ENCODE results near the gene ARID5B. TPM values are rescaled to one million over a fixed set of nuclear protein-coding genes. Genes with fewer than 3 reads are reported as not detected.

The ARID5B gene
- polyA plus RNA-seq, 4 donors, result 45.0 to 57.3 (median 51.7) TPM

DNA sequence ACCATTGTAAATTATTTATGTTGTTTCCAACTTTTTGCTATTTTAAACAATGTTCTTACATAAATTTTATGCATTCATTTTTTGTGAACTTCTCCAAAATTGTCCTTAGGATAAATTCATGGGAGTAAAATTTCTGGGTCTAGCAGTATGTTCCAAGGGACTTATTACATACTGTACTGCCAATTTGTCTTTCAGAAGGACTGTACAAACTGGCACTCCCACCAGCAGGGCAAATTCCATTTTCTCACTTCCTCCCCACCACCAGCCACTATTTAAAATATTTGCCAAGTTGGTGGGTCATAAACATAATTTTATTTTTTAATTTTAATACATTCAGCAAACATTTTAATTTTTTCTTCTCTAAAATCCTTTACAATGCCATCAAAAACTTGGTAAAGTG is 13.7 kb upstream of the ARID5B start:
- no peak for DNase-seq (ENCODE audit: low read depth in 4 of 4, low spot score in 2 of 4)

DNA sequence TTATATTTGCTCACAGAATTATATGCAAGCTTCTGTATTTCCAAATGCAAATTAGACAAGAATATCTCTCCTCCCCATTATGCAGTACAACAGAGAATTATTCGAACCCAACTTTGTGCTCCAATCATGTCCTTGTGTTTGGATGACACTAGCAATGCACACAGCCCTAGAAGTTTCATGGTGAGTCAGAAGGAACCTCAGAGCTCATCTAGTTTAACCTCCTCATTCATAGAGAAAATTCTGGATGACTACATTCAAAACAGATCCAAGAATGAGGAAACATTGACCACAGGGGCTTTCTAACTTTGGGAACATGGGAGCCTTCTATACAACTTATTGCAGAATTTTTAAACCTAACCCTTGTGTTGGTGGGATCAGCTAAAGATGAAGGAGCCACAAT is 12.8 kb upstream of the ARID5B start:
- no peak for DNase-seq (ENCODE audit: low read depth in 4 of 4, low spot score in 2 of 4)

DNA sequence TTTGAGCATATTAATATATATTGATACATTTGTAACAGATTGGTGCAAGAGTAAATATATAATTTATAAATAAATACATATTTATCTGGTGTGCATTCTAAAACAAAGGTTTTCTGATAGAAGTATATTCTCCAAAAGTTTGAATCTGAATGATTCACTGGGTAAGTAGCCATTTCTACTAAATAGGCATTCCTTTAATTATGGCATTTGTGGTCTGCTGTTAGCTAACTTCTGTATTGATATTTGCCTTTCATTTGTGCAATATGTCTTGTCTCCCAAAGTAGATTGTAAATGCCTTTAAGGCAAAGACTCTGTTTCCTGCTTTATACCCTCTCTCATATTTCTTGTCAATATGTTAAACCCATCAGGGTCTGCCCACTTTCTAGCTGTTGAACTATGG is 11.1 kb upstream of the ARID5B start:
- DNase-seq (ENCODE audit: low read depth in 4 of 4, low spot score in 2 of 4), result no peak

DNA sequence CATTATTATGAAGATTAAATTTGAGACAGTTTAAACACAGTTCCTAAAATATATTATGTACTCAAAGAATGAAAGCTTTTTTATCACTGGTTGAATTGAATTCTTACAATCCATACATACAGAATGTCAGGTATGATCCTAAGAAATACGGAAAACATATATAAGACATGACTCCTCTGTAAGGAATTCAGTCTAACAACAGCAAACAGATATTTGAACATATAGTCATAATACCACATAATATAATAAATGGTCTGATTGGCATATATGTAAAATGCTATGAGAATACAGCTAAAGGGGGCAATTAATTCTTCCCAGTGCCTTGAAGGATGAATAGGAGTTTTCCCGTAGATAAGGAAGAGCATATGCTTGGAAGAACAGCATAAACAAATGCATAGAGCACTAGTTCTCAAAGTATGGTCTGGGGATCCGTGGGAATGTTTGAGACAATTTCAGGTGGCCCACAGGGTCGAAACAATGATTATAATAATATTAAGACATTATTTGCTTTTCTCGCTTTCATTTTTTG is 10.6 kb upstream of the ARID5B start:
- no peak for DNase-seq (ENCODE audit: low read depth in 4 of 4, low spot score in 2 of 4)

DNA sequence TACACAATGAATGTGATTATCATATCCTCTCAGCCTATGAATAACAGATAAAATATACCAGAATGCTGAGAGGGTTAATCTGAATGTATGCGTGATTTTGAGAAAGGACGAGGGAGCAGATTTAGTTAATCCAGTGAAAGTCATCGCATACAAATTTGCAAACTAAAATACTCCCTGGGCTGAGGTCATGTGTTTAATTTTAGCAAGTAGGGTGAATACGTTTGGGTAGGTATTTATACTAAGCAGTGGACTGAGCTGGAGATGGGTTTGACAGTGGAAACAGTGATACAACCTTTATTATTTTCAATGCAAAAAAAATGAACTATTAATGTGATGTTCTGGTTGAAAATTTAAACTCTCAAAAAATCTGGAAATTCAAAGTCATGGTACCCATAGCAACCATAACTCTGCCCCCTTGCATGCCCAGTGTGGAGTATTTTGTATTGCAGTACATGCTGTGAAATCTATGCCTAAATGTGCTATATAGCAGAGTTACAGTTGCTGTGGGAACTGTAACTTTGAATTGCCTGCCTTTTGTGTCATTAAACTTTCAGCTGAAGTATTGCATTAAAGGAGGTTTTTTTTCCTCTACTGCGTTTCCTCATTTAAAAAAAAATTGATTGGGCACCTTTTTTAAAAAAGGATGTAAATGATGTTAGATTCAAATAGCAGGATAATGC is 9.5 kb upstream of the ARID5B start:
- no peak for DNase-seq (ENCODE audit: low read depth in 4 of 4, low spot score in 2 of 4)

DNA sequence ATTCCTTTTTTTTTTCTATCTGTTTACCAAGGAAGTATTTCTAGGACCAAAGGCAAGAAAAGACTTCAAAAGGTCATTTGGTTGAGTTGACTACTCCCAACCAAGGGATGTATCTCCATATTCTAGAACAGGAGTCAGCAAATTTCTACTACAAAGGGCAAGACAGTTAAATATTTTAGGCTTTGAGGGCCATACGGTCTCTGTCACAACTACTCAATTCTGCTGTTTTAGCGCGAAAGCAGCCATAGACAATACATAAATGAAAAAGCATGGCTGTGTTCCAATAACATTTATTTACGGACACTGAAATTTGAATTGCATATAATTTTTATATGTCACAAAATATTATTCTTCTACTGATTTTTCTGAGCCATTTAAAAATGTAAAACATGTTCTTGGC is 8.5 kb upstream of the ARID5B start:
- no peak for DNase-seq (ENCODE audit: low read depth in 4 of 4, low spot score in 2 of 4)

DNA sequence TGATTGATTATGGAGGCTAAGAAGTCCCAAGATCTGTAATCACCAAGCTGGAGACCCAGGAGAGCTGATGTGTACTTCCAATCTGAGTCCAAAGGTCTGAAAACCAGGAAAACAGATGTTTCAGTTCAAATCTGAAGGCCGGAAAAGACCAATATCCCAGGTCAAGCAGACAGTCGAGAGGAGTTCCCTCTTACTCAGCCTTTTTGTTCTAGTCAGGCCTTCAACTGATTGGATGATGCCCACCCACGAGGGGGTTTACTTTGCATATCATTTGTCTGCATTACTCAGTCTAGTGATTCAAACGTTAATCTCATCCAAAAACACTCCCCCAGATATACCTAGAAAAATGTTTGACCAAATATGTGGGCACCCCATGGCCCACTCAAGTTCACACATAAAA is 7.4 kb upstream of the ARID5B start:
- no peak for DNase-seq (ENCODE audit: low read depth in 4 of 4, low spot score in 2 of 4)

DNA sequence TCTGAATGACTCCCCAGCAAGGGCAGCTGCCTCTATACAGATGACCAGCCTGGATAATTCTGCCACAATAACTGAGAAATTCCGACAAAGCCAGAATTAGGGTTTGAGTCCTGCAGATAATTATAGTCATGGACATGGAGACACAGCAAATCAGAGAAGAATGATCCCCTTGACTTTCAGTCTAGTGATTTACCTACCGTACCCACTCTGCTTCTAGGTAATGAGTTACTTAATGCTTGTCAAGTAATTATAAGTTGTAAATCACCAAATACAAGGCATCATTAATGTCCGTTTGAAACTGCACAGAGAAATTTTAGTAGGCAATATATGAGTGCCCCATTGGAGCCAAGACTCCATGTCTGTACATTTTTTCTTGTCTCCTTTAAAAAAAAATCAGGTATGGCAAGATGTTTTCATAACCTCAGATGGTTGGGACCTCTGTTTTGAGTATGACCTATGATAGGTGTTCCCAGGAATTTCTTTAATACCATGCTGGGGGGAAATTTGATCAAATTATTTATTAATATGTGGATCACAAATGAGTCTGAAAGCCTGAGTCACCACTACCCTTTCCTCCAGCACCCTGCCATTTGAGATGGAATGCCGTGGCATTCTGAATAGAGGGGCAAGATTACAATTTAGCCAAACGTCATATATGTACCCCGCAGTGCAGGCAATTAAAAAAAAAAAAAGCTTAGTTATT is 5.5 kb upstream of the ARID5B start:
- DNase-seq (ENCODE audit: low read depth in 4 of 4, low spot score in 2 of 4), result no peak

DNA sequence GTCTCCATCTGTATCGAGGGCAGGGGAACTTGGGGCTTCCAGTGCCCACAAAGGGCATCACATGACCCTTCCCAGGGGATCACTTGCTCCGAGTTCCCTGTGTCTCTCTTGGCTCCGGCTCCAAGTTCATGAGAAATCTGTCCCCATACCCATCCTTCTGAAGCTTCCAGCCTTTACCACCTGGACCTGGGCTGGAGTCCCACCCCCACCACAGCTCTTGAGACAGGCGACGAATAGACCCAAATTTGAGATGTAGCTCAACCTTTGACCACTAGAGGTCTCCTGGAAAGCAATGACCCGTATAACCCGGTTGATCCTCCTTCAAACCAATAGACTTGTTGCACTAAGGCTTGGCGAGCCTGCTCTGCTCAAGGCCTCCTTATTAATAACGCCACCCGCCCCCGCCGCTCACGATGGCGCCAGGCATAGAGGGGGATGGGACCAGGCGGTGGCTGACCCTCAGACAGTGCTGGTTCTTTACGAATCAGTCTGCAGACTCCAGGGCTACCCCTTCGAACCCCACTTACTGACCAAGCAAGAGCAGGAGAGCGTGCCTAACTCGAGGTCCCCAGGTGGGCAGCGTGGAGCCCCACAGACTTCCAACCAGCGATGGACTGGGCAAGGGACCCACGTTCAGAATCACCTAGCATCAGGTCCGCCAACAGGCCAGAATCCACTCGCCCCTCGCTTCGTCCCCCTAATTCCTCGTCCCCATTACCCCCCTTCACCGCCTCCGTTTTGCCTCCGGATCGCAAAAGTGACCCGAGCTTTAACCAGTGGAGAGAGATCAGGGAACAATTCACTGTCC is 4.4 kb upstream of the ARID5B start:
- no peak for DNase-seq (ENCODE audit: low read depth in 4 of 4, low spot score in 2 of 4)

DNA sequence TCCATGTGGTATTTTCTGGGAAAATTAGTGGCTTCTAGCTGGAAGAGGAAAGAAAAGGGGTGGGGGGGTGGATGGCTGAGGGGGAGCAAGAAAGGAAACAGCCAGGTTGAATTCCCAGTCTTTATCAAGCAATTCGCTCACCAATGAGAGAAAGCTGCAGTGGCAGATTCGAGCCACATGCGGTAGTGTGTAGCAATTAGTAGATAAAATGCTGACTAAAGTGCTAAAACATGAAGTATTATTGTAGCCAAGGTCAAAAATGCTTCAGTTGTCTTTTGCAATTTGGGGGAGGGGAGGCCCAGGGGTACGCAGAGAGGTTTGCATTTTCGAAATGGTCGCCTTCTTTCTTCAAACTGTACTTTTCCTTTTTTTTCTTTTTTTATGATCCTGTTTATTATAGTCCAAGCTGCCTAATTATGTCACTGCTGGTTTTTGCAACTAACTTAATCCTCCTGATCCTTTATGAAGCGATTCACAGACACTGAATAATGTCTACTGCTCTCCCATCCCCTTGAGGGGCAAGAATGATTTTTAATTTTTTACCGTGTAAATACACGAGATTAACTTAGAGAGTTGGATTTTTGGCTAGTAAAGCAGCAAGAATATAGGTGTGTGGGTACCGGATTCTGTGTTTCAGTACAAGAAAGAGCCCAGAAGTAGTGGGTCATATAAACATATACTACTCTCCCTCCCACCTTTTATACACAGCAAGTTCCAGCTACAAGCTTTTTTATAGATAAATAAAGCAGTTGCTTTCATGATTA is 3.6 kb upstream of the ARID5B start:
- no peak for DNase-seq (ENCODE audit: low read depth in 4 of 4, low spot score in 2 of 4)

DNA sequence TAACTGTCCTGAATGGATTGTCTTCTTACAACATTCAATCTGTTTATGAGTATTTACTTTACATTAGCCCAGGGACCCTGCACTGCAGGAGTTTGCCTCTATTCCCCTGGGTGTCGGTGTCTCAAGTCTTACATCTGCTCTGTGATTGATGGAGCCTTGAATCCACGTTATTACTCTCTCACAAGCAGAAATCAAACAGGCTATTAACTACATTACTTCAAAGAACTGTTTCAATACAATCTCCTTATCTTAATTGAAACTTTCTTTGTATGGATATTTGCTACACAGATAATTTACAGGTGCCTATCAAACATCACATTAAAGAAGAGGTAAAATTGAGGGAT is 3.1 kb upstream of the ARID5B start:
- DNase-seq (ENCODE audit: low read depth in 4 of 4, low spot score in 2 of 4), result no peak

DNA sequence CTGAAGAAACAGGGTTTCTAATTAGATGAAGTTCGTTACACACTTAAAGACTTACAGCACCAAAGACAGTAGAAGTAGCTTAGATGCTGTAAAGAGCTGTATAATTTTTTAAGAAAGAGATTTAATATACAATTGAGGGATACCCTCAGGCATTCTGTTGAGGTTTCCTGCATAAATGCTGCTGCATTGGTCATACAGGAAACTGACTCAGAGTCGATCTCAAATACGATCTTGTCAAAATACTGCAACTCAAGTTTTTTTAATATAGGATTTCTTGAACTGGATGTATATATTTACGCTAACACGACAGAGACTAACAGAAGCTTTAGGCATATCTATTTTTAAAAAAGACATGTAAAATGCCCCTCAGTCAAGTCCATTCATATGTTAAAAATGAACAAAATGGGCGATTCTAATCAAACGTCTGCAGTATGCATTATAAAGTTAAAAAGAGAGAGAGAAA is 2.4 kb upstream of the ARID5B start:
- DNase-seq (ENCODE audit: low read depth in 4 of 4, low spot score in 2 of 4), result no peak

DNA sequence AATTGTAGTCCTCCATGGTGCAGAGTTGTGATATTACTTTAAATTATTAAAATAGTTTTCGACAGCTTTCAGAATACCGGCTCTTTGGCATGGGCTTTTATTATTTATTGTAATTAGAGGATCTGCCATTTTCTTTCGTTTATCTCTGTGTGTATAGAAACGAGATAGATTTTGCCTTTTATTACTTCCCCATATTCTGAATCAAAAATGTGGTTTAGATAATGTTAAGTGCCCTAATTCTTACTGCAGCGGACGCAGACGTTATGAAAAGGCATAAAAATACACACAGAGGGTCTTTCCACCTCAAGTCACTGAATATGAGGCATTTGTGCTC is 1.9 kb upstream of the ARID5B start:
- DNase-seq (ENCODE audit: low read depth in 4 of 4, low spot score in 2 of 4), result no peak

DNA sequence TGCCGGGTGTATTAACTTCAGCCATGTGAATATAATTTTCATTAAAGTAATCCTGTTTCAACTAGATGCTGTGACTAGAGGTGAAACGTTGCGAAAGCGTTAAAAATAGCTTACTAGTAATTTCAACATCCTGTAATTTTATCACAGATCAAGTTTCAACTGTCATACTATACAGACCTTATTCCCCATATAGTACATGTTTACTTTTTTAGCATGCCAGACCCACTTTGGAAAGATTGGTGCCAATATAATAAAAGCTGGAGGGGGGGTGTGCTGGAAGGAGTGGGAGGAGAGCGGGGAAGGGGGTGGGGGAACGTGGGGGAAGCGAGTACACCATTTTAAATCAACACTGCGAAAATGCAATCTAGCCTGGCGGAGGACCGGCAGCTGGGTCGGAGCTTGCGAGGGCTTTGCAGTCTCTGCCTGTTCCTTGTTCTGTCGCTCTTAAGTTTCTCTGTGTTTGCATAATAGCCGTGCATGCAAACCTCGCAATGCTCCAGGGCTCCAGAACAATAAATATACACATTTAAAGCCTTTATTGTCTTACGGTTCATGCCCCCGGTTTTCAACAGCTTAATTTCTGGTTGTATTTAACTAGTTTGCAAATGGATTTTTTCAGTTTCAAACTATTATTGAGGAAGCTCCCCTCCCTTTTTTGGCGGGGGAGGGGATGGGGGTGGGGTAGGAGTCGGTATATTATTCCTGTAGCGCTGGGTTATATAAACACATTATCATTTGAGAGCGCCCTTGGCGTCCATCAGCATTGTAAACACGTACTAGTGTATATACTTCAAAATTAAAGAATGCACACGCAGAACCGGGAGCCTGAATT is 1.3 kb upstream of the ARID5B start:
- DNase-seq (ENCODE audit: low read depth in 4 of 4, low spot score in 2 of 4), result no peak

DNA sequence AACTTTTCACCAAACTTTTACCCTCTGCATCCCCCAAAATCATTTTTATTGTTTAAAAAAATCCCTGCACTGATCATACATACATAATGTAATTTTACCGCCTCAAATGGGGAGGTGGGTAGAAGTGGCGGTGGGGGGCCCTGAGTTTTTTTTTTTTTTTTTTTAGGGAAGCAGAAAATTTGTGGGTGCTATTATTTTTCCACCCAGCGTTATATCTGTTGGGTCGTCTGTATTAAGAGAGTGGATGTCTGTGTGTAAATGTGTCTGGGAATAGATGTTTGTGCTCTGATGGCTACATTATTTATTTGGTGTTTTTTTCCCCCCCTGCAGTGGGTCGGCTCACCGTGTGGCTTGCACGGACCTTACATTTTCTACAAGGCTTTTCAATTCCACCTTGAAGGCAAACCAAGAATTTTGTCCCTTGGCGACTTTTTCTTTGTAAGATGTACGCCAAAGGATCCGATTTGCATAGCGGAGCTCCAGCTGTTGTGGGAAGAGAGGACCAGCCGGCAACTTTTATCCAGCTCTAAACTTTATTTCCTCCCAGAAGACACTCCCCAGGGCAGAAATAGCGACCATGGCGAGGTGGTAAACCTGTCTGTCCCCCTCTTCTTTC is 438 bp downstream of the ARID5B start:
- DNase-seq (ENCODE audit: low read depth in 4 of 4, low spot score in 2 of 4), result no peak

DNA sequence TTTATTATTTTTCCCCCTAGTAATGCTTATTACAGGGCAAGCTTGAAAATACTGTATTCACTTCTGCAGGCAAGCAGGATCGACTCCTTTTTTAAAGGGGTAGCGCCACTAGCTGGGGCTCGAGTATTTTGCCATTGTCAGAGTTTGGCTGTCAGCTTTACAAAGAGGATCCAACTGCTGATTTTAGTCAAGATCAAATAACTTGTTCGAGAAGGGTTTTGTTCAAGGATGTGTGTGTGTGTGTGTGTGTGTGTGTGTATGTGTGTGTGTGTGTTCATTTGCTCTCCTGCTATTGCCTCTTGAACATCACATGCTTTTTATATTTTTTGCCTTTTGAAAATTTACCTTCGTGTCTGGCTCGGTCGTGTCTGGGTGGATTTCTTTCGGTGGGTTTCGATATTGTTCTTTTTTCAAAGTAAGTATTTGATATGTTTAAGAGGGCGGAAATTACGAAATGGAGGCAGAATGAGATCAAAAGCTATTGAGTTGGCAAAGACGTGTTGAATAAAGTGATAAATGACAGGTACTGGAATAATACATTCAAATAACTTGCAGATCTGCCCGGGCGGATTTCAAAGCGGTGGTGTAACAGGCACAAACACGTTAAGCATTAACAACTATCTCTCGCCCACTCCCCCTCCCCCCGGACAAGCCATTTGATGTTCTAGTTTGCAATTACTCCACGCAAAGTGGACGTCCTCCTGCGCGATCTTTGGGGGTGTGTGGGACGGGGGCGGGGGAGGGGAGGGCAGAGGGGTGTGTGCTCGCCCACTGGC is 1.1 kb downstream of the ARID5B start:
- peak in 1 of 4 donors; percentile 77 for DNase-seq (ENCODE audit: low read depth in 4 of 4, low spot score in 2 of 4)

DNA sequence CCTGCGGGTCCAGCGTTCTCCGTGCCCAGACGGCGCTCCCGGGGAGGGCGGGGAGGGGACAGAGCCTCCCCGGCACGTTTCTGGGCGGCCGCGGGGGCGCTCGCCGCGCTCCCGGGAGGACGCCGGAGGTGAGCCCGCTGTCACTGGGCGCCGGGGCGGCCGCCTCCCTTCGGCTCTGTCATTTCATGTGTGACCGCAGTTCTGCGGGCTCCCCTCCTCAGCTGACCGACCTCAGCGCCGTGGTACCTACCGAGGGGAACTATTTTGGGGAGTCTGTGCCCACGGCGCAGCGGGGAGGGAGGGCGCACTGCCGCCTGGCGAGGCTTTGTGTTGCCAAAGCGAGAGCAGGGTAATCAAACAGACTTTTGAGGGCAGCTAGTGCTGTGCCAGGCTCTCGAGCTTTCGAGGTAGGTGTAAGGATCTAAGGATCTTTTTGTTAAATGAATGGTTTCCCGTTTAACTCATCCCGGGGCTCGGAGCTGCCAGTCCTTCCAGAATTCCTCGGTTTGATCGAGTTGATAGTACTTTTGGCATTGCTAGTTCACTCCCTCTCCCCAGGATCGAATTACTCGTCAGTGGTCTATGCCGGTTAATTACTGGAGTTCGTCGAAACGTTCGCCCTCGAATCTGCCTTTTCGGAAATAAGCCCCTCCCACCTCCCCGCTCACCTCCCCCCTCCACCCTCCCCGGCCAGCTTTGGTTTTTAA is 1.9 kb downstream of the ARID5B start:
- DNase-seq (ENCODE audit: low read depth in 4 of 4, low spot score in 2 of 4), result peak in 1 of 4 donors; percentile 61

DNA sequence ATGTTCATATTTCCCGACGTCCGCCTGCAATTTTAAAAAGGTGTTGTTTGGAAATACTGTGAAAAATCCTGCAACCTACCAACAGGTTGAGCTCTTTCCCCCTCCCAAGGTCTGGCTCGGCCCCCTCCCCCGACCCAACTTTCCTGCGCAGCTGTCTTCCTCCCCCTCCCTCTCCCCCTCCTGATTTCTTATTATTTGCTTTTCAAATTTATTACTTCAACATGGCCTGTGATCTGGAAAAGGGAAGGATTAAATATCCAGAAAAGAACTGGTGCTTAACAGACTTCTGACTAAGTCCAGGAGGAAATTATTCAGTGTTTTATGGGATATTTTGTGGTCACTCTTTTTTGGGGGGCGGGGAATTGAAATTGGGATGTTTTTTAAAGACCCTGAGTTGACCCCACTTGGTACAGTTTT is 2.4 kb downstream of the ARID5B start:
- peak in 1 of 4 donors; percentile 63 for DNase-seq (ENCODE audit: low read depth in 4 of 4, low spot score in 2 of 4)

All from left renal cortex interstitium (tissue), 4 donors.